Measurements from ENCODE around the gene DIO1. TPM values are rescaled to one million over a fixed set of nuclear protein-coding genes. Genes with fewer than 3 reads are reported as not detected.

The DIO1 gene
- total and polyA plus RNA-seq, 9 of the 15 experiments (the other 6 are each of a cell fraction or from before 2014, with no cell fraction given) = not detected

DNA sequence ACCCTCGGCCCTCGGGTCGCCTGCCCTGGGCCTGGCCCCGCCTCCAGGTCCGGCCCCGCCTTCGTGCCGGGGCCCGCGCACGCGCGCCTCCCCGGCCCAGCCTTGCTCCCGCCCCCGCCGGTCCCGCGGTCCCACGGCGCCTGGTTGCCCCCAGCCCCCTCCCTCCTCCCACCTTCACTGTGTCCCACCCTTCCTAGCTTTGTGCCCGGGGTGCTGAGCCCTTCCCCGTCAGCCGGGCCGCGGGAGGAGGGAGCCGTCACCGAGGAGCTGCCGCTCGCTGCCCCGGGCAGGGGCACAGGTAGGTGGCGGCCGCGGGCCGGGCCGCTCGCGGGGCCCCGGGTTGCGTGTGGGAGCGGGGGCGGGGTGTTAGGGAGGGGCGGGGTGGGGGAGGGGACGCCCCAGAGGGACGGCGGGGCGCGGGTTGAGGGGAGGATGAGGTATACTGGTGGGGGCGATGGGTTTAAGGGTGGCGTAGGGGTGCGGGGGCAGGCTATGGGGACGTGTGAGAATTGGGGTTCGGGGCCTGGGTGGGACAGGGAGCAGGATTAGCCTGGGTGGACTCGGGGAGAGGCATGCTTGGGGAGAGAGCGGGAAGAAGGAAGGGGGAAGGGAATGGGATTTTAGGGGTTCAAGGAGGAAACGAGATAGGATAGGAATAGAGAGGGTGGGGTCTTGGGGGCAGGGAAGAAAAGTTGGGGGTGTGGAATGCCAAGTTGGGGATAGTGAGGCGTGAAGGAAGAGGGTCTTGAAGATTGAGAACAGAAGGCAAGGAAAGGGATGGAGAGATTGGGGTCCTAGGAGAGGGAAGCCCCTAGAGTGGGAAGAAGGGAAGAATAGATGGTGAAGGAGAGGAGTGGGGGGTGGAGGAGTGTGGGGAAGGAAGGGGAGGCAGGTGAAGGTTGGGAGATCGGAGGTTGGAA is 52.5 kb downstream of the DIO1 start, which contains the start of gene LRRC42 (continued):
- TF ChIP-seq SRSF3 (IDR thresholded peaks at IDR 0.05; ENCODE audit: insufficient read depth, low read length) (no peak), HNRNPL (IDR thresholded peaks at IDR 0.05; ENCODE audit: low read depth, low read length) (peak; percentile 73; the same call in 1 of the 2 replicates), NFYB (IDR thresholded peaks at IDR 0.05; ENCODE audit: extremely low read depth, insufficient read length) (no peak), EGR1 (conservative IDR thresholded peaks at IDR 0.05) (peak; percentile 85), TARDBP (IDR thresholded peaks at IDR 0.05) (no peak), SMAD2 (IDR thresholded peaks at IDR 0.05; ENCODE audit: low read depth, low read length) (no peak), KLF13 (tag; IDR thresholded peaks at IDR 0.05; ENCODE audit: borderline replicate concordance, low read depth) (no peak), ARID4B (CRISPR knock-in tag; IDR thresholded peaks at IDR 0.05) (no peak; the same call in 1 of the 2 replicates), ZNF277 (CRISPR knock-in tag; IDR thresholded peaks at IDR 0.05; ENCODE audit: borderline replicate concordance) (no peak), STAT6 (CRISPR knock-in tag; IDR thresholded peaks at IDR 0.05) (no peak), ZNF79 (CRISPR knock-in tag; IDR thresholded peaks at IDR 0.05; ENCODE audit: low read depth) (no peak), RB1 (IDR thresholded peaks at IDR 0.05; ENCODE audit: low read depth) (peak; percentile 84), FOXA3 (CRISPR knock-in tag; conservative IDR thresholded peaks at IDR 0.05 in 1 of 2, IDR thresholded peaks at IDR 0.05 in 1 of 2) (no peak), ZC3H11A (IDR thresholded peaks at IDR 0.05; ENCODE audit: low read depth, low read length) (no peak), MYNN (IDR thresholded peaks at IDR 0.05) (no peak), MYNN (CRISPR knock-in tag; IDR thresholded peaks at IDR 0.05) (no peak)
- TF ChIP-seq, protein P1, sequence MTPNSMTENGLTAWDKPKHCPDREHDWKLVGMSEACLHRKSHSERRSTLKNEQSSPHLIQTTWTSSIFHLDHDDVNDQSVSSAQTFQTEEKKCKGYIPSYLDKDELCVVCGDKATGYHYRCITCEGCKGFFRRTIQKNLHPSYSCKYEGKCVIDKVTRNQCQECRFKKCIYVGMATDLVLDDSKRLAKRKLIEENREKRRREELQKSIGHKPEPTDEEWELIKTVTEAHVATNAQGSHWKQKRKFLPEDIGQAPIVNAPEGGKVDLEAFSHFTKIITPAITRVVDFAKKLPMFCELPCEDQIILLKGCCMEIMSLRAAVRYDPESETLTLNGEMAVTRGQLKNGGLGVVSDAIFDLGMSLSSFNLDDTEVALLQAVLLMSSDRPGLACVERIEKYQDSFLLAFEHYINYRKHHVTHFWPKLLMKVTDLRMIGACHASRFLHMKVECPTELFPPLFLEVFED (CRISPR knock-in tag; conservative IDR thresholded peaks at IDR 0.05) = 0 out of 2 replicates have a peak, but pooled peaks have one; percentile 17
